Endothelial cell of umbilical vein (primary cell): ENCODE results near the gene TNN. TPM values are rescaled to one million over a fixed set of nuclear protein-coding genes. Genes with fewer than 3 reads are reported as not detected.

ENCODE experiments used
- BruUV-seq: library from RNA; stranded (reverse); fragments of 400-500 nt; replicated peaks from 2 replicates; lab custom pipeline; 2021; lab: Mats Ljungman, UMichigan
- CTCF ChIA-PET: fragments of 300-600, 350-600 bp; sonication (Branson Sonifier 250); formaldehyde crosslinking; loops from one replicate; lab custom pipeline; 2021; ENCODE audit warnings: antibody characterized with exemption, inconsistent platforms; lab: Charles Lee
- POLR2A ChIA-PET: fragments of 300-600, 350-600 bp; sonication (Branson Sonifier 250); formaldehyde crosslinking; loops from one replicate; lab custom pipeline; 2021; ENCODE audit warnings: antibody characterized with exemption, inconsistent platforms; lab: Charles Lee
- DNase-seq: peaks from one replicate; pipeline ENCODE4 v3.0.0-alpha.2; 2011; ENCODE audit warnings: low read depth, low spot score
- FAIRE-seq: peaks from 2 replicates; lab custom pipeline; 2011; peaks lifted over from hg19 to GRCh38; lab: Jason Lieb, UNC
- H2AFZ ChIP-seq: 2 replicates; pipeline ENCODE4 v1.6.0; 2012; ENCODE audit warnings: low read depth, low read length, control low read depth, inconsistent platforms
- H3K27ac ChIP-seq: 2 replicates; pipeline ENCODE4 v1.5.1; 2011; ENCODE audit warnings: low read depth, mild to moderate bottlenecking, control low read depth, low read length, moderate library complexity; ENCODE audit not compliant: insufficient read depth
- H3K27me3 ChIP-seq, 2 experiments: 2 replicates each; pipeline versions ENCODE4 v1.6.0 to v1.6.1; 2011; ENCODE audit warnings: low read length in 2 of 2, mixed read lengths in 1 of 2; ENCODE audit not compliant: control insufficient read depth in 2 of 2, insufficient read depth in 2 of 2
- H3K36me3 ChIP-seq, 2 experiments: 2 replicates in 1 of 2; 3 replicates in 1 of 2; pipeline ENCODE4 v1.5.1; 2011; ENCODE audit warnings: low read length in 2 of 2, mild to moderate bottlenecking in 1 of 2, moderate library complexity in 1 of 2; ENCODE audit not compliant: control insufficient read depth in 2 of 2, insufficient read depth in 2 of 2; ENCODE audit errors: extremely low read depth in 1 of 2
- H3K4me1 ChIP-seq: 3 replicates; pipeline ENCODE4 v1.5.1; 2011; ENCODE audit warnings: mild to moderate bottlenecking, low read length; ENCODE audit not compliant: control insufficient read depth, insufficient read depth; ENCODE audit errors: extremely low read depth
- H3K4me2 ChIP-seq: 2 replicates; pipeline ENCODE4 v1.6.1; 2011; ENCODE audit warnings: low read length, control low read depth, mixed read lengths; ENCODE audit not compliant: insufficient read depth
- H3K4me3 ChIP-seq, 3 experiments: fragments of 200-600 bp in 1 of 3; sonication (generic), shearing (Covaris generic) in 1 of 3; replicated peaks in 1 of 3; 2 replicates each; pipeline ENCODE4 v1.5.1; 2011 to 2016; ENCODE audit warnings: control low read depth in 3 of 3, low read length in 3 of 3, mild to moderate bottlenecking in 2 of 3, inconsistent platforms in 1 of 3, low read depth in 1 of 3, moderate library complexity in 1 of 3; ENCODE audit not compliant: insufficient read depth in 1 of 3
- H3K79me2 ChIP-seq: 2 replicates; pipeline ENCODE4 v1.6.0; 2012; ENCODE audit warnings: low read length, inconsistent platforms; ENCODE audit not compliant: control insufficient read depth, insufficient read depth
- H3K9ac ChIP-seq: replicated peaks from 2 replicates; pipeline ENCODE3; 2011; ENCODE audit warnings: low read length, control low read depth; ENCODE audit not compliant: insufficient read depth; ENCODE audit errors: extremely low read depth
- H3K9me1 ChIP-seq: replicated peaks from 3 replicates; pipeline ENCODE4 v1.6.0; 2011; ENCODE audit warnings: mild to moderate bottlenecking, low read length; ENCODE audit not compliant: control insufficient read depth, insufficient read depth; ENCODE audit errors: extremely low read depth
- H3K9me3 ChIP-seq: replicated peaks from 2 replicates; pipeline ENCODE4 v1.5.1; 2012; ENCODE audit warnings: low read length, inconsistent platforms; ENCODE audit not compliant: control insufficient read depth, insufficient read depth
- H4K20me1 ChIP-seq: replicated peaks from 2 replicates; pipeline ENCODE3; 2011; ENCODE audit warnings: mild to moderate bottlenecking, low read length; ENCODE audit not compliant: control insufficient read depth, insufficient read depth; ENCODE audit errors: extremely low read depth
- CTCF ChIP-seq, 2 donors: IDR thresholded peaks; 1 replicate in 1 of 2; 2 replicates in 1 of 2; pipeline ENCODE4 v1.5.1; 2011; ENCODE audit warnings: low read length in 2 of 2, mild to moderate bottlenecking in 2 of 2, moderate library complexity in 2 of 2, control low read depth in 1 of 2, inconsistent platforms in 1 of 2, low read depth in 1 of 2; ENCODE audit not compliant: insufficient read depth in 1 of 2; ENCODE audit errors: extremely low read depth in 1 of 2
- EZH2 ChIP-seq: IDR thresholded peaks from 2 replicates; pipeline ENCODE4 v1.6.1; 2012; ENCODE audit warnings: borderline replicate concordance, low read depth, mild to moderate bottlenecking, moderate library complexity, low read length, inconsistent platforms; ENCODE audit not compliant: severe bottlenecking
- FOS ChIP-seq: IDR thresholded peaks from 2 replicates; pipeline ENCODE4 v1.6.1; 2011; ENCODE audit warnings: mild to moderate bottlenecking, low read length, moderate library complexity, borderline replicate concordance; ENCODE audit not compliant: insufficient read depth
- GATA2 ChIP-seq: IDR thresholded peaks from 2 replicates; pipeline ENCODE4 v1.7.0; 2011; ENCODE audit warnings: low read depth, mild to moderate bottlenecking, moderate library complexity, mixed read lengths, low read length; ENCODE audit not compliant: insufficient read length, insufficient read depth
- JUN ChIP-seq: IDR thresholded peaks from 2 replicates; pipeline ENCODE4 v1.6.1; 2011; ENCODE audit warnings: borderline replicate concordance, low read depth; ENCODE audit not compliant: insufficient read length, insufficient read depth
- MAX ChIP-seq: IDR thresholded peaks from 2 replicates; pipeline ENCODE4 v1.6.1; 2011; ENCODE audit not compliant: insufficient read depth, insufficient read length
- MYC ChIP-seq: IDR thresholded peaks from one replicate; pipeline ENCODE4 v1.6.1; 2011; ENCODE audit warnings: mild to moderate bottlenecking, low read depth, low read length
- POLR2A ChIP-seq: IDR thresholded peaks from 2 replicates; pipeline ENCODE4 v1.6.1; 2012; ENCODE audit warnings: low read depth, mild to moderate bottlenecking, control low read depth, low read length
- POLR2AphosphoS5 ChIP-seq: IDR thresholded peaks from 2 replicates; pipeline ENCODE4 v1.6.1; 2012; ENCODE audit warnings: low read depth, mild to moderate bottlenecking, control low read depth, low read length, moderate library complexity; ENCODE audit not compliant: insufficient read depth
- dilution Hi-C: fragments of 300-500 bp; cut with MboI; formaldehyde crosslinking; loops from one replicate; pipeline ENCODE4 v1.15.0; 2019; ENCODE audit warnings: low sequenced_read_pairs; ENCODE audit not compliant: extremely low pct_ligation_motif_present
- intact Hi-C: fragments of 100-400 bp; cut with micrococcal nuclease; formaldehyde crosslinking; loops from one replicate; pipeline ENCODE4 v1.10.0; 2022
- polyA plus RNA-seq, 4 experiments: library from polyadenylated mRNA; depleted of rRNA in 3 of 4; stranded (reverse) in 3 of 4; unstranded in 1 of 4; fragments of >200 nt; gene quantifications; 2 replicates each; pipeline versions ENCODE4 v1.2.1 to v1.2.3, GENCODE V29; 2011 to 2012; ENCODE audit warnings: missing spikeins in 1 of 4
- total RNA-seq: library from RNA; stranded (reverse); gene quantifications from 2 replicates; pipeline ENCODE4 v1.2.3, GENCODE V29; 2021

TNN gene
- total and polyA plus RNA-seq, 2 donors (not counting 3 experiments of a cell fraction or from before 2014, with no cell fraction given), result not detected

DNA sequence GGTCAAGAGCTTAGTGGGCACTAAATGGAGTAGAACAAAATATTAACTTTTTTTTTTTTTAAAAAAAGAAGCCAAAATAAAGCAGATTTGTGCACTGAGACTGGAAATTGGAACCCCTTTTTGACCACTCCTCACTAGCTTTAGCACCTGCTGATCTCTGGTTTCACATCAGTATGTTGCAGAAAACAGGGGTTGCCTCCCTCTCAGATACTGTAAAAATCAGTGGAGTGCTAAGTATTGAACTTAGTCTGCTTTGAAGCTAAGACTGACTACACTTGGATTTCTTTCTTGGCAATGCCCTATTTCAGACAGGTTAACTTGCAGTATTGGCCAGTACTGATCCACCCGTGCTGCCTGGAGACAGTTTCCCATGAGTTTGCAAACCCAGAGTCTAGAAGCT is 127.6 kb downstream of the TNN start:
- no peaks in the 10 kb centered on the region for H4K20me1 ChIP-seq
- TF ChIP-seq MYC, result no peak
- no peak for TF ChIP-seq GATA2
- no peak for TF ChIP-seq POLR2AphosphoS5
- TF ChIP-seq CTCF (IDR thresholded peaks at IDR 0.05; ENCODE audit: extremely low read depth in 1 of 2, insufficient read depth in 1 of 2, low read depth in 1 of 2, low read length in 2 of 2), result no peak
- TF ChIP-seq JUN, result no peak
- TF ChIP-seq MAX, result no peak
- no peak for TF ChIP-seq FOS
- no peak for TF ChIP-seq POLR2A
- TF ChIP-seq EZH2, result no peak
- no TSS peak for BruUV-seq
- dilution Hi-C loops, result no loop called here
- H3K27ac ChIP-seq, result no peak overlapping the region
- DNase-seq (no peak), FAIRE-seq (no peak)
- H3K27me3 ChIP-seq, result no peaks in the 10 kb centered on the region
- no peaks in the 10 kb centered on the region for H3K79me2 ChIP-seq
- intact Hi-C loops, result no loop called here
- CTCF ChIA-PET, result interaction anchor here (0.6 to 1.3 kb wide), 2 partner anchors 40 to 43 kb away, joined by 3 read pairs; no protein-coding TSS in a partner anchor
- peaks cover 36% of the 10 kb centered on the region for H3K4me1 ChIP-seq
- no peak overlapping the region for H3K4me2 ChIP-seq
- H3K36me3 ChIP-seq, result no peaks in the 10 kb centered on the region
- POLR2A ChIA-PET, result interaction anchor here (1.1 kb wide), 1 partner anchor 26 kb away, joined by 3 read pairs; no protein-coding TSS in a partner anchor
- H3K9me3 ChIP-seq, result no peaks in the 10 kb centered on the region
- H3K9me1 ChIP-seq, result no peaks in the 10 kb centered on the region
- H3K4me3 ChIP-seq, result no peak overlapping the region
- H2AFZ ChIP-seq, result no peak overlapping the region
- no peak overlapping the region for H3K9ac ChIP-seq
